ENCODE measurements around the gene BRWD1. TPM values are rescaled to one million over a fixed set of nuclear protein-coding genes. Genes with fewer than 3 reads are reported as not detected.

The BRWD1 gene
- total and polyA plus RNA-seq, 2 experiments from 2014 or later, result 35.2 to 75.5 TPM

- no peak overlapping the region for H3K4me3 ChIP-seq
- H3K4me2 ChIP-seq, result no peak overlapping the region
- no peaks in the 10 kb centered on the region for H3K27me3 ChIP-seq (ENCODE audit: insufficient read depth)
- H3K27ac Mint-ChIP-seq, result no peak overlapping the region
- H3K27me3 Mint-ChIP-seq (ENCODE audit: insufficient read depth, low read depth, poor library complexity), result peaks cover 2% of the 10 kb centered on the region
- no peaks in the 10 kb centered on the region for H3K9me3 Mint-ChIP-seq
- H3K36me3 ChIP-seq (ENCODE audit: insufficient read depth), result no peaks in the 10 kb centered on the region
- no peaks in the 10 kb centered on the region for H3K4me1 Mint-ChIP-seq
- H3K27ac ChIP-seq (ENCODE audit: low read depth), result no peak overlapping the region
- no peak; the same call in 2 of the 3 replicates for ATAC-seq
- TF ChIP-seq NANOG (IDR thresholded peaks at IDR 0.05; ENCODE audit: borderline replicate concordance) (no peak), ZNF462 (CRISPR knock-in tag; IDR thresholded peaks at IDR 0.05) (no peak), ZNF331 (CRISPR knock-in tag; IDR thresholded peaks at IDR 0.05; ENCODE audit: low read depth) (no peak), CREB1 (CRISPR knock-in tag; IDR thresholded peaks at IDR 0.05; ENCODE audit: low read depth) (no peak), CTCF (conservative IDR thresholded peaks at IDR 0.05; ENCODE audit: low read depth in 2 of 2) (no peak), ZNF114 (CRISPR knock-in tag; IDR thresholded peaks at IDR 0.05) (no peak), JUNB (IDR thresholded peaks at IDR 0.05; ENCODE audit: unreplicated experiment) (no peak), STAT1 (IDR thresholded peaks at IDR 0.05; ENCODE audit: unreplicated experiment) (no peak), POLR2AphosphoS5 (IDR thresholded peaks at IDR 0.05; ENCODE audit: low read depth) (no peak), EZH2 (IDR thresholded peaks at IDR 0.05; ENCODE audit: low read depth, unreplicated experiment) (no peak), ETS1 (IDR thresholded peaks at IDR 0.05) (no peak), REST (IDR thresholded peaks at IDR 0.05; ENCODE audit: unreplicated experiment) (no peak)
- DNase-seq (ENCODE audit: low spot score), result no peak
- no peaks in the 10 kb centered on the region; the same call in 2 of the 3 replicates for H3K36me3 Mint-ChIP-seq (ENCODE audit: low read depth)
- H3K9me2 ChIP-seq (ENCODE audit: insufficient read depth), result no peaks in the 10 kb centered on the region
- no peaks in the 10 kb centered on the region for H3F3A ChIP-seq (replicated peaks; ENCODE audit: low read depth)
- H4K20me1 ChIP-seq (replicated peaks; ENCODE audit: insufficient read depth), result no peaks in the 10 kb centered on the region
- no peaks in the 10 kb centered on the region; the same call in 1 of the 2 replicates for H3K79me2 ChIP-seq (replicated peaks; ENCODE audit: insufficient read depth)
- H2AFZ ChIP-seq, result no peak overlapping the region
- peaks cover under 1% of the 10 kb centered on the region; the same call in 1 of the 2 replicates for H3K4me1 ChIP-seq (ENCODE audit: insufficient read depth)
- no peak overlapping the region for H3K4me3 Mint-ChIP-seq
These were observed 6.4 kb upstream of the BRWD1 start for GRCh38 chr21:39319814-39320332.

All from GM23338 (cell line).